Activated T-cell treated with anti-CD3 and anti-CD28 coated beads, Interleukin-2, amount 50 U/mL, for 24 hours (primary cell): ENCODE data around the gene EPN2.
"Not testable (repeated sequence)": the region's sequence is repeated elsewhere in the genome, so short reads cannot be mapped to it uniquely, and the experiment has no call there.

ENCODE experiments used
- DNase-seq: peaks from one replicate; pipeline ENCODE4 v3.0.0-alpha.2; 2020
- H3K27ac Mint-ChIP-seq: 2 replicates; pipeline ENCODE4 v1.8.0; 2020; ENCODE audit warnings: mild to moderate bottlenecking, mixed read lengths
- H3K27me3 Mint-ChIP-seq: 2 replicates; pipeline ENCODE4 v1.8.0; 2020; ENCODE audit warnings: mixed read lengths
- H3K36me3 Mint-ChIP-seq: 2 replicates; pipeline ENCODE4 v1.8.0; 2020; ENCODE audit warnings: low read depth, mixed read lengths
- H3K4me1 Mint-ChIP-seq: 2 replicates; pipeline ENCODE4 v1.8.0; 2020; ENCODE audit warnings: low read depth, mixed read lengths
- H3K4me3 Mint-ChIP-seq: 2 replicates; pipeline ENCODE4 v1.8.0; 2020; ENCODE audit warnings: mild to moderate bottlenecking, moderate library complexity, mixed read lengths
- H3K9me3 Mint-ChIP-seq: 2 replicates; pipeline ENCODE4 v1.8.0; 2020; ENCODE audit warnings: mixed read lengths

The EPN2 gene

GRCh38 chr17:19237139-19237388 is at the start of gene EPN2:
EPN2 (plus strand) TSS chr17:19237366; CDS start chr17:19283120, 45,754 bp downstream.
- H3K36me3 Mint-ChIP-seq, DNase-seq: not testable (repeated sequence)
- peak within 1 kb of the TSS; percentile 66 for H3K27ac Mint-ChIP-seq

GRCh38 chr17:19187883-19188869 is 49.0 kb upstream of the EPN2 start:
- H3K27me3 Mint-ChIP-seq, H3K4me3 Mint-ChIP-seq, DNase-seq, H3K4me1 Mint-ChIP-seq, H3K9me3 Mint-ChIP-seq, H3K27ac Mint-ChIP-seq, H3K36me3 Mint-ChIP-seq: not testable (repeated sequence)

More at GRCh38 chr17:19237139-19237388, at the start of gene EPN2:
- H3K4me3 Mint-ChIP-seq: peak within 1 kb of the TSS; percentile 83
- not testable (repeated sequence) for H3K9me3 Mint-ChIP-seq, H3K4me1 Mint-ChIP-seq, H3K27me3 Mint-ChIP-seq

- not testable (repeated sequence) for DNase-seq, H3K27ac Mint-ChIP-seq, H3K36me3 Mint-ChIP-seq, H3K4me1 Mint-ChIP-seq, H3K9me3 Mint-ChIP-seq, H3K27me3 Mint-ChIP-seq, H3K4me3 Mint-ChIP-seq
Measured at GRCh38 chr17:19188870-19189708, 48.1 kb upstream of the EPN2 start.

DNA sequence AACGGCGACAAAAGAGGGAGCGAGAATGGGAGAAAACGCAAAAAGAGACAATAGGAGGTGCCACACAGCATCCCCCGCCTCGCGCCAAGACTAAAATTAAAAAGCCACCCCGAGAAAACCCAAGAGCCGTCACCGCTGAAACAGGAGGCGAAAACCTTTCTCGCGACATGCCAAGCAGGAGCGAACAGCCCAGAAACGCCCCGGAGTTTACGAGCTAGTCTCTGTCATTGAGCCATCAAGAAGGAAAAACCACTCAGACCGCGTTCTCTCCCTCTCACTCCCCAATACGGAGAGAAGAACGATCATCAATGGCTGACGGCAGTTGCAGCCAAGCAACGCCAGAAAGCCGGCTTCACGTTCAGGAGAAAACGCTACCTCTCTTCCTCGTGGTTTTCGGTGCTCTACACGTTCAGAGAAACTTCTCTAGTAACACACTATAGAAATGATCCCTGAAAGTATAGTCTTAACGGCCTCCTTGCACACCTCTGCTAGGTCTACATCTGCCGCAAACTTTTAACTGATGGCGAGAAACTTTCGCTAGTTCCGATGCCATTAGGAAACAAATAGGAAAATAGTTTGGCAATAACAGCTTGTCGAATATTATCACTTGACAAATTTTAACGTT is 47.3 kb upstream of the EPN2 start:
- H3K9me3 Mint-ChIP-seq, DNase-seq, H3K27me3 Mint-ChIP-seq, H3K27ac Mint-ChIP-seq, H3K4me3 Mint-ChIP-seq, H3K4me1 Mint-ChIP-seq, H3K36me3 Mint-ChIP-seq: not testable (repeated sequence)

DNA sequence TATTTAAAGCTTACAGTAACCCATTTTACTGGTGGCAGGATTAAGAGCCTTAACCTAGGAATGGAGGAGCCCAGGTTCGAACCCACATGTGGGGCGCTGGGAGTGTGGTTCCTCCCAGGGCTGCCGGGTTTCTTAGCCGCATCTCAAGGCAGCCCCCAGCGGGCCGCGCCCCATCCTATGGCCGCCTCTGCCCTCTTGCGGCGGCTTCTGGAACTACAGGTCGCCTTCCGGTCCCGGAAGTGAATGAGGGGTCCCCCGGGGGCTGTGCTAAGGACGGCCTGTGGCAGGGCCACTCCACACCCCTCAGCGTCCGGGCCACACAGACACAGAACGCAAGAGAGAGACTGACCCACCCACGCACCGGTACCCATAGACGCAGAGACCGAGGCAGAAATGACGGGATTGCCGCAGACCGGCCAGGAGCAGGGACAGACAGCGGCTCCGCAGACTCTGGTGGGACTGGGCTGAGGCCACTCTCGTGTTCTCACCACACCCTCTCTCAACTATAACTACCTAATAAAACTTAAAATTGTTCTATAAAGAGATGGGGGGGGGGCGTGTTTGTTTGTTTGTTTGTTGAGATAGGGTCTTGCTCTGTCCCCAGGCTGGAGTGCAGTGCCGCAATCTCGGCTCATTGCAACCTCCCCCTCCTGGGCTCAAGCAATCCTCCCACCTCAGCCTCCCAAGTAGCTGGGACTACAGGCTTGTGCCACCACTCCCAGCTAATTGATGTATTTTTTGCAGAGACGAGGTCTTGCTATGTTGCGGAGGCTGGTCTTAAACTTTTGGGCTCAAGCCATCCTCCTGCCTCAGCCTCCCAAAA is 40.6 kb upstream of the EPN2 start:
- H3K36me3 Mint-ChIP-seq, H3K4me3 Mint-ChIP-seq, H3K27ac Mint-ChIP-seq, DNase-seq, H3K9me3 Mint-ChIP-seq, H3K27me3 Mint-ChIP-seq, H3K4me1 Mint-ChIP-seq: not testable (repeated sequence)

DNA sequence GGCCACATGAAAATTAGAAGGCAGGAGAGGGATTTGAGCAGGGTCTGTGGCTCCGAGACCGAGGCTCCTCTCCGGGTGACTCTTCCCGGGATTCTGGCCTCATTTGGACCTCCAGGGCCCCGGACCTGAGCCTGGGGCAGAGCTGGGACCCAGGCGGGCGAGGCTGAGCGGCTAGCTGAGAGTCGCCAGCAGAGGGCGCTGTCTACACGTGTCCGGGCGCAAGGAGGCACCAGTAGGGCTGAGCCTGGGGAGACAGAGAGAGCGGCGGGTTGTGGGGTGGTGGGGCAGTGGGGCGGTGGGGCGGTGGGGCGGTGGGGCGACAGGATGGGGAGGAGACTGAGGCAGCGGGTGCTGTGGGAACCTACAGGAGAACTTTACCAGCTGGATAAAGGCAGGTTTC is 34.7 kb upstream of the EPN2 start:
- DNase-seq, H3K9me3 Mint-ChIP-seq, H3K27me3 Mint-ChIP-seq, H3K4me3 Mint-ChIP-seq, H3K4me1 Mint-ChIP-seq, H3K27ac Mint-ChIP-seq, H3K36me3 Mint-ChIP-seq: not testable (repeated sequence)

DNA sequence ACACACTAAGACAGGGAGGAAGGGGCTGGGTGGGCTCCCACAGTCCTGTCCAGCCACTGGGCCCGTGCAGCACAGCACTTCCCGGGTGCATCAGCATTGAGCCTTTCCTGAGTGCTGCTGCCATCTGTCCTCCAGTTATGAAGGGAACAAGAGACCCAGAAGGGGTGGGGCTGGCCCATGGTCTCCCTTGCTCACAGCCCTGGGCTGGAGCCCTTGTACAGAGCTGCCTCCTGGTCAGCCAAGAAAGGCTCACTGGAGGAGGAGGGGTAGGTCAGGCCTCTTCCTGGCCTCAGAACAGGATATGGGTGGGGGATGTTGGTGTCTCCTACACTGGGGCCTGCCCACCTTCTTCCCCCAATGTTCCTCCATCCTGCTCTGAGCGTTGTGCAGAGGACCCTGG is 33.7 kb upstream of the EPN2 start:
- H3K27ac Mint-ChIP-seq, H3K4me3 Mint-ChIP-seq, H3K36me3 Mint-ChIP-seq, H3K27me3 Mint-ChIP-seq, H3K9me3 Mint-ChIP-seq, DNase-seq, H3K4me1 Mint-ChIP-seq: not testable (repeated sequence)

DNA sequence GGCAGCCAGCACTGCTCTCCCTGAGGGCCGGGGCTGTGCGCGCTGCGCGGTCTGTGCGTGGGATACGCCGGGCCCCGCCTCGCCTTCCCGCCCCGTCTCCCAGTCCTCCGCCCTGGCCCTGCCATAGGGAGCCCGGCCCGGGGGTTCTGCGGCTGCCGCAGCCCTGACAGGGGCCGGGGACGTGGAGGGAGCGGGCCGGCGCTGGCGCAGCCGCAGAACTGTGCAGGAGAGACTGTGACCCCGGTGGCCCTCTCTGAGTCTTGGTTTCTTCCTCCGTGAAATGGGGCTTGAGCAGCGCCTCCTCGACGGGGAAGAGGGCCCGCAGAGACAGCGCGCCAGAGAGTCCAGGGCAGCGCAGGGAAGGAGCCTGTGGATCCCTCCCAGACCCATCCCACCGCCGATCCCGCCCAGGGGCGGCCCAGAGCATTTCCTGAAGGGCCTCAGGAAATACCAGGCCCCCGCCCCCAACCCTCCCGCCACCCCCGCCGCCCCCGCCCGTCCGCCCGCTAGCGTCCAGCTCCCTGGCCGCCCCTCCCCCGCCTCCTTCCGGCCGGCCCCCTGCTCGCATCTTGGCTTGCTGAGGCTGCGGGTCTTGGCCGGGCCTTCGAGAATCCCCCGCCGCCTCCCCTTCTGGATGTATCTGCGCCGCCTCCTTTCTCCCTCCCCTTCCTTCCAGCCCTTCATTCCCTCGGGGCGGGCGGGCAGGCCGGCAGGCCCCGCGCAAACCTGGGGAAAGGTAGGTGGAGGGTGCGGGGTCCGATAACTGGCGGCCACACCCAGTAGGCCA is 21.9 kb upstream of the EPN2 start:
- H3K36me3 Mint-ChIP-seq, DNase-seq, H3K4me3 Mint-ChIP-seq, H3K27me3 Mint-ChIP-seq, H3K9me3 Mint-ChIP-seq, H3K27ac Mint-ChIP-seq, H3K4me1 Mint-ChIP-seq: not testable (repeated sequence)

- not testable (repeated sequence) for H3K36me3 Mint-ChIP-seq, H3K27ac Mint-ChIP-seq, H3K27me3 Mint-ChIP-seq, H3K9me3 Mint-ChIP-seq, H3K4me1 Mint-ChIP-seq, DNase-seq, H3K4me3 Mint-ChIP-seq
Measured at GRCh38 chr17:19216148-19216926, 20.8 kb upstream of the EPN2 start.

GRCh38 chr17:19218914-19219313 is 18.3 kb upstream of the EPN2 start:
- DNase-seq, H3K4me1 Mint-ChIP-seq, H3K9me3 Mint-ChIP-seq, H3K36me3 Mint-ChIP-seq, H3K27ac Mint-ChIP-seq, H3K4me3 Mint-ChIP-seq, H3K27me3 Mint-ChIP-seq: not testable (repeated sequence)

- H3K4me3 Mint-ChIP-seq, H3K27me3 Mint-ChIP-seq, H3K27ac Mint-ChIP-seq, H3K36me3 Mint-ChIP-seq, H3K9me3 Mint-ChIP-seq, H3K4me1 Mint-ChIP-seq, DNase-seq: not testable (repeated sequence)
Measured at GRCh38 chr17:19219384-19219783, 17.8 kb upstream of the EPN2 start.

DNA sequence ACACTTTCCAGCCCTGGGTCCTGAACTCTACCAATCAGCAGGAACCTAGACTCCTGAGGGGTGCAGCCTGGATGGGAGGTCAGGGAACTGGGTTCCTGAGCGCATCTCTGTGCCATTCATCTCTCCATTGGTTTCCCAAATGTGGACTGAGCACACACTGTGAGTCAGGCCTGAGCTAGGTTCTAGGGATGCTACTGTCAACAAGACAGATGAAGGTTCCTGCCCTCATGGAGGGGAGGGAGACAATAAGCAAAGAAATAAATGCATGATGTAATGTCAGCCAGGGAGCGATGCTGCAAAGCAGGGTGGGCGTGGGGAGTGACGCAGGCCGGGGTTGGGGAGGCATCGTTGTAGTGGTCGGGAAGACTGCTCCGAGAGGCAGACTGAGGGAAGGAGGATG is 17.0 kb upstream of the EPN2 start:
- DNase-seq, H3K27ac Mint-ChIP-seq, H3K9me3 Mint-ChIP-seq, H3K36me3 Mint-ChIP-seq, H3K27me3 Mint-ChIP-seq, H3K4me3 Mint-ChIP-seq, H3K4me1 Mint-ChIP-seq: not testable (repeated sequence)
